ENCODE data around the gene ANKRD44.
"Not testable (repeated sequence)": the region's sequence is repeated elsewhere in the genome, so short reads cannot be mapped to it uniquely, and the experiment has no call there.

Gene ANKRD44

GRCh38 chr2:197071213-197071612 lies 239.4 kb downstream of the ANKRD44 start:
- no peak for DNase-seq

GRCh38 chr2:197069958-197070357 lies 240.6 kb downstream of the ANKRD44 start:
- DNase-seq = no peak

DNA sequence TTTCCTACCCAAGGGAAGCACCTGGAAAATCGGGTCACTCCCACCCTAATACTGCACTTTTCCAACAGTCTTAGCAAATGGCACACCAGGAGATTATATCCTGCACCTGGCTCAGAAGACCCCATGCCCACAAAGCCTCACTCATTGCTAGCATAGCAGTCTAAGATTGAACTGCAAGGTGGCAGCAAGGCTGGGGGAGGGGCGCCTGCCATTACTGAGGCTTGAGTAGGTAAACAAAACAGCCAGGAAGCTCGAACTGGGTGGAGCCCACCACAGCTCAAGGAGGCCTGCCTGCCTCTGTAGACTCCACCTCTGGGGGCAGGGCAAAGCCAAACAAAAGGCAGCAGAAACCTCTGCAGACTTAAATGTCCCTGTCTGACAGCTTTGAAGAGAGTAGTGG lies 248.0 kb downstream of the ANKRD44 start:
- not testable (repeated sequence) for DNase-seq

DNA sequence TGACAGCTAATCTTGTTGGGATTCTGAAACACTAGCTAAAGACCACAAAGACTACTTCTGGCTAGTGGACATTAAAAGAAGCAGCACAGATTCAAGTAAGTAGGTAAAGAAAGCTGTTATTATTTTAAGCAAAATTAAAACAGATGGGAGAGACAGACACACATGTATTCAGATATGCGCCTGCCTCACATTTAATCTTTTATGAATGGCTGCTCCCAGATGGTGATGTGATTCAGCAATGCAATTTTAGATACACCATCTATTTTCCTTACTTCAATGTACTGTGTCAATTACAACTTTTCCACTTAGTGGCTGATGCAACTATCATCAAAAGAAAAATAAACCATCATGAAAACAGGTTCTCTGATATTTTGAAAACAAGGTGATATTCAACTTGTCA lies 251.1 kb downstream of the ANKRD44 start:
- DNase-seq = no peak

GRCh38 chr2:197058777-197059300 lies 251.7 kb downstream of the ANKRD44 start:
- no peak for DNase-seq

DNA sequence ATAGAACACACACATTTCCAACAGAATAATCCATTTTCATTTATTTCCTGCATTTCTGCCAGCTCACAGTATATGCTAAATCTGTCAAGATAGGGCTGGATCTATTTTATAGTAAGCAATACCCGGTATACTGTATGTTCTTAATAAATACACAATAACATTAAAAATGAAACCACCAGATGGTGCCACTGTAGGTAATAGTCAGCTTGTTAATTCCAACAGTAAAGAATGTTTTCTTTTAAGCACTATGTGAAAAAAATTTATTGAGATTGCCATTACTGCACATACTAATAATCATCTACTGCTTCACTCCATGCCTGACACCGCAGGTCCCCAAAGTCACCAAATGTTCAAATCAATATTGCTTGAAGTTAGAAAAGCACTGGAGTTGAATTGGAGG lies 252.6 kb downstream of the ANKRD44 start:
- DNase-seq = no peak

DNA sequence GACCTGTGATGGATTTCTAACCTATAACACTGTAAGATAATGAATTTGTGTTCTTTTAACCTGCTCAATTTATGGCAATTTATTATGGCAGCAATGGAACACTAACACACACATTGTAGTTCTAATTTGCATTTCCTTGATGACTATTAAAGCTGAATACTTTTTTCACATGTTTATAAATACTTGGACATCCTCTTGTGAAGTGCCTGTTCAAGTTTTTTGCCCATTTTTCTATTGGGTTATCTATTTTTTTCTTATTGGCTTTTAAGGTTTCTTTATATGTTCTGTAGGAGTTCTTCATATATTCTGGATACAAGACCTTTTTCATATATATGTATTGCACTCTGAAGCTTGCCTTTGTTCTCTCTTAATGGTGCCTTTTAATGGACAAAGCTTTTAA lies 255.5 kb downstream of the ANKRD44 start:
- no peak for DNase-seq

GRCh38 chr2:197054437-197054836 lies 256.1 kb downstream of the ANKRD44 start:
- DNase-seq = no peak

DNA sequence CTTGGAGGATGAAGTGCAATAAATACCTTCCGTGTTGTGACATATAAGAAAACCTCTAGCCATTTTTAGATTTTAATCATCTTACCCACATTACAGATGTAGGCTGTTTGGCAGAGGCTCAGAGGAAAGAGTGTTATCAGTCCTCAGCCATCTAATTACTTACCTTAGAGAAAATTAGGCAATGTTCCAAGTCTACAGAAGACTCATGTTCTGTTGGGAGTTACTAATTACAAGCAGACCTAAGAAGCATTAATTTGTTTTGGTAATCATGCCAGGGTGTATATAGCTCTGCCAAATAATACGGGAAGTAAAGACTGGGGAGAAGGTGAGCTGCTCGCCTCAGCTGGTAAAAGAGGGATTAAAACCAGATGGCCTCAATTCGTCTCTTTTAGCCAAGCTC lies 258.2 kb downstream of the ANKRD44 start:
- no peak for DNase-seq

DNA sequence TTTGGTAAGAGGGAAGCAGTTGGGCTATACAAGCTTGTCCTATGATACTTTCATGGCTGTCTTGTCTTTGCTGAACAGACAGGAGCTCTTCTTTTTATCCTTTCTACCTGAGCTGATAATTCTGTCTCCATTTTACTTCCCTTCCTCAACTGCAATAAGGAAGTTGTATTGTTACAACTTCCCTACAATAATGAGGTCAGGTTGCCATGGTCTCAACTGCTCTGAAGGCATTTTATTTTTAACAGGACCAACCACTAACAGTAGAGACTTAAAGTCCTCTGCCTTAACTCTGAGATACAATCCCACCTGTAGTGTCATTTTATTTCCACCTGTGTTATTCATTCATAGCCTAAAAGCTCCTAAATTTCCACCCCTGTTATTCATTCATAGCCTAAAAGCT lies 265.5 kb downstream of the ANKRD44 start:
- DNase-seq = no peak

- DNase-seq = no peak
These were observed 267.8 kb downstream of the ANKRD44 start for GRCh38 chr2:197042739-197043196.

DNA sequence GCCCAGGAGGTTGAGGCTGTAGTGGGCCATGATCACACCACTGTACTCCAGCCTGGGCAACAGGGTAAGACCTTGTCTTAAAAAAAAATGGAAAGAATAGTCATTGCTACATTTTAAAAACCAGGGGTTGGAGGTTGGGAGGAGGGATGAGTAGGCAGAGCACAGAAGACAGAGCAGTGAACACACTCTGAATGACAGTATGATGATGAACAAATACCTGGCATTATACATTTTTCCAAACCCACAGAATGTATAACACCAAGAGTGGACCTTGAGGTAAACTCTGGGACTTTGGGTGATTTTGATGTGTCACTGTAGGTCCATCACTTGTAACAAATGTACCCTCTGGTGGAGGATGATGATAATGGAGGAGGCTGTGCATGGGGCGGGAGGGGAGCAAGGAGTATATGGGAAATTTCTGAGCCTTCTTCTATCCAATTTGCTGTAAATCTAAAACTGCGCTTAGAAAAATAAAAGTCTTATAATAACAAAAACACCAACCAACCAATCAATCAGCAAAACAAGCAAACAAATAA lies 272.6 kb downstream of the ANKRD44 start:
- DNase-seq = no peak

DNA sequence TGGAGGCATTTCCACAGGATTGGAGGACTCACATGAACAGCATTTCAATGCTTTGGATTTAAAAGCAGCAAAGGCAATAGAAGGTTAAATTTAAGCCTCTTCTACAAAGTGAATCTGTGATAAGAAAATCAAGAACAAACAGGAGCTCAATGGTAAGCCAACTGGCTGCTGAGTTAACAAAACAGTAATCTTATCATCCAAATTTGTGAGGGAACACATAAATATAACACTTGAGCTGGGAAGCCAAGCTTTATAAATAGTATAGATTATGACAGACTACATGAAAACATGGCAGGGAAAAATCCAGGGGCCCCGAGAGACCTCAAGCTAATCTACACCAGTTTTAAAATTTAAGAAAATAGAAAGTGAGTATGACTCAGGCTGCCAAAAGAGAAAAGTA lies 275.6 kb downstream of the ANKRD44 start:
- DNase-seq = no peak

- no peak for DNase-seq
These were observed 276.3 kb downstream of the ANKRD44 start for GRCh38 chr2:197034292-197034691.

DNA sequence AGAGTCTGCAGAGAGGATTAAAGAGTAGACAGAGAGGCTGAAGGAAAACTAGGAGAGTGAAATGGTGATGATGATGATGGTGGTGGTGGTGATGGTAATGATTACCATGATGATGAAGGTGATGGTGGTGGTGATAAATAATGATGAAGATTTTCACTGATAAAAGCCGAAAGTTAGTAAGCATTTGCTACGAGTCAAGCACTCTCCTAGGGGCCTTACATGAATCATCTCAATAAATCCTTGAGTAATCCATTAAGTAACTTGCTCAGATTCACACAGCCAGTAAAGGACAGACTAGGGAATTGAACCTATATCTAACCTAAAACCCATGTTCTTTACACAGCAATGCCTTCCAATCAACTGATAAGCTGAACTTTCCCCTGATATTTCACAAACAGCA lies 277.4 kb downstream of the ANKRD44 start:
- DNase-seq = no peak

GRCh38 chr2:197031803-197032202 lies 278.8 kb downstream of the ANKRD44 start:
- no peak for DNase-seq

DNA sequence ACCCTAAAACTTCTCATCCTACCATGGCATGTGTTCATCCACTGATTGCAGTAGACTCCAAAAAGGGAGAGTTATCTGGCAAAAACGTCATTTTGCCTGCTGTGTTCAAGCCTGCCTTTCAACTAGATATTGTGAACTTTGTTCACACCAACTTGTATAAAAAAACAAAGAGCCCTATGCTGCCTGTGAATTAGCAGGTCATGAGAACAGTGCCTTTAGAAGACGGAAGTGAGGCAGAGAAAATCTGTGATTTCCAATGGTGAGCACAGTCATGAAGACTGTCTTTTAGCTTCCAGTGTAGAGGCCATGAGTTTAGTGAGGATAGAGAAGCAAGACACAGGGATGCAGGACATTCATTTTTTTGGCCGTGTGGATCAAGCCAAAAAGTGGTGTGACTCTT lies 280.5 kb downstream of the ANKRD44 start:
- no peak for DNase-seq

DNA sequence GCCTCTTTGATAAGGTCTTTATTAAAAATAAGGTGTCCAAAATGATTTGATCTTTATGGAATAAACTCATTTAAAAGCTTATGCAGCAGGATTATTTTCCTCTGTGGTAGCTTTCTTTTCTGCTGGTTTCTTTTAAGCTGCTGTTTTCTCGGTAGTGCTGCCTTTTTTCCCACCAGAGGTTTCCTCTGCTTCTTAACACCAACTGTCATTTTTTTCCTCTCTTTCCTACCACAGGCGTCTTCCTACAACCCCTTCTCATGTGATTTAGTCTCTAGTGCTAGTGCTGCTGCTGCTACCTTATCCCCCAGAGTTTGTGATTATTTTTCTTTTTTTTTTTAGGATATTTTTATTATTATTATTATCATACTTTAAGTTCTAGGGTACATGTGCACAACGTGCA lies 281.9 kb downstream of the ANKRD44 start:
- no peak for DNase-seq

GRCh38 chr2:197028230-197028629 lies 282.4 kb downstream of the ANKRD44 start:
- no peak for DNase-seq

DNA sequence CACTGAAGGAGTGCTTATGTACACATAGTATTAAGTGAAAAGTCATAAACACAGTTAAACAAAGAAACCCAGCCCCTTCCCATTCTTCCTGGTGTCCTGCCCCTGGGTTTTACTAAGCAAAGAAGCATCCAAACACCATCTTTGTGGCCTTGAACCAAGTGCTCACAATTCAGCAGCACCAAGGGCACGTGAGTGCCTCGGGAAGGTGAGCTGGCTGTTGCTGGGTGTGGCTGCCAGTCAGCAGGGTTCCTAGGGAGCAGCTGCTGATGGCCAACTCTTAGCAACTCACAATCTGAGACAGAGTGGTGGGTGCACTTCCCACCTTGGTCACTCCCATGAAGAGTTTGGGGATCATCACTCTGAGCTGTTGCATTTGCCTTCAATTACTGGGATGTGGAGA lies 286.4 kb downstream of the ANKRD44 start:
- DNase-seq = no peak

DNA sequence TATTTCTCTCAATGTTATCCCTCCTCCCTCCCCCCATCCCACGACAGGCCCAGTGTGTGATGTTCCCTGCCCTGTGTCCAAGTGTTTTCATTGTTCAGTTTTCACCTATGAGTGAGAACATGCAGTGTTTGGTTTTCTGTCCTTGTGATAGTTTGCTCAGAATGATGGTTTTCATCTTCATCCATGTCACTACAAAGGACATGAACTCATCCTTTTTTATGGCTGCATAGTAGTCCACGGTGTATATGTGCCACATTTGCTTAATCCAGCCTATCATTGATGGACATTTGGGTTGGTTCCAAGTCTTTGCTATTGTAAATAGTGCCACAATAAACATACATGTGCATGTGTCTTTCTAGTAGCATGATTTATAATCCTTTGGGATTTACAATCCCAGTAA lies 289.7 kb downstream of the ANKRD44 start:
- DNase-seq = not testable (repeated sequence)

DNA sequence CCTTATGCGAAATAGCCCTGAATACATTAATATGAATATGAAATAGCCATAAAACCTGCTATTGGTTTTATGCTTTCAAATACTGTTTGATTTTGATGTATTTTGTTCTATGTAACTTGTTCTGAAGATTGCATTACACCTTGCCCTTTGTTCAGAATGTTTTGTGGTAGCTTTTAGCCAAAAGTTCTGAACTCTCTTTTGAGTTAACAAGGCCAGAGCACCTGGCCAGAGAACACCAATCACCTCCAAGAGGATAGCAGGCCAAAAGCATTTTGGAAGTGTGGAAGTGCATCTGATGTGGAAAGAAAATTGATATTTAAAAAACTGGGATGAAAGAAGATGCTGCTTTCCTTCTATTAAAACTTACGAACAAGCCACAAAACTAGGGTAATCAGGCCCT lies 297.5 kb downstream of the ANKRD44 start:
- no peak for DNase-seq

GRCh38 chr2:197011801-197012641 lies 298.6 kb downstream of the ANKRD44 start:
- peak; percentile 36 for DNase-seq

- no peak for DNase-seq
These were observed 299.6 kb downstream of the ANKRD44 start for GRCh38 chr2:197011021-197011417.

All from NCI-H2029 (cell line).